Measurements from ENCODE around the gene CAND2. TPM values are rescaled to one million over a fixed set of nuclear protein-coding genes. Genes with fewer than 3 reads are reported as not detected.
"Not testable (repeated sequence)": the region's sequence is repeated elsewhere in the genome, so short reads cannot be mapped to it uniquely, and the experiment has no call there.

Gene CAND2
- total RNA-seq, 1 donor from 2014 or later = 2.6 TPM

GRCh38 chr3:12769761-12770160 lies 26.7 kb upstream of the CAND2 start:
- no peak for DNase-seq (ENCODE audit: extremely low read depth, low read depth, low spot score)

- DNase-seq (ENCODE audit: extremely low read depth, low read depth, low spot score) = no peak
Measured at GRCh38 chr3:12771236-12771635, 25.2 kb upstream of the CAND2 start.

GRCh38 chr3:12772462-12772861 lies 24.0 kb upstream of the CAND2 start:
- no peak for DNase-seq (ENCODE audit: extremely low read depth, low read depth, low spot score)

GRCh38 chr3:12773030-12773709 lies 23.3 kb upstream of the CAND2 start:
- DNase-seq (ENCODE audit: extremely low read depth, low read depth, low spot score) = no peak

- no peak for DNase-seq (ENCODE audit: extremely low read depth, low read depth, low spot score)
Measured at GRCh38 chr3:12773710-12774086, 22.8 kb upstream of the CAND2 start.

- no peak for DNase-seq (ENCODE audit: extremely low read depth, low read depth, low spot score)
Measured at GRCh38 chr3:12774619-12775018, 21.9 kb upstream of the CAND2 start.

GRCh38 chr3:12775226-12775625 lies 21.3 kb upstream of the CAND2 start:
- DNase-seq (ENCODE audit: extremely low read depth, low read depth, low spot score) = no peak

- DNase-seq (ENCODE audit: extremely low read depth, low read depth, low spot score) = not testable (repeated sequence)
Measured at GRCh38 chr3:12775970-12776369, 20.5 kb upstream of the CAND2 start.

- no peak for DNase-seq (ENCODE audit: extremely low read depth, low read depth, low spot score)
Measured at GRCh38 chr3:12777171-12777570, 19.3 kb upstream of the CAND2 start.

- no peak for DNase-seq (ENCODE audit: extremely low read depth, low read depth, low spot score)
Measured at GRCh38 chr3:12780751-12781150, 15.7 kb upstream of the CAND2 start.

GRCh38 chr3:12782172-12782815 lies 14.2 kb upstream of the CAND2 start:
- no peak for DNase-seq (ENCODE audit: extremely low read depth, low read depth, low spot score)

- no peak for DNase-seq (ENCODE audit: extremely low read depth, low read depth, low spot score)
Measured at GRCh38 chr3:12785096-12785495, 11.4 kb upstream of the CAND2 start.

- DNase-seq (ENCODE audit: extremely low read depth, low read depth, low spot score) = not testable (repeated sequence)
Measured at GRCh38 chr3:12787346-12787745, 9.1 kb upstream of the CAND2 start.

- DNase-seq (ENCODE audit: extremely low read depth, low read depth, low spot score) = not testable (repeated sequence)
Measured at GRCh38 chr3:12787967-12788690, 8.4 kb upstream of the CAND2 start.

GRCh38 chr3:12791430-12791829 lies 5.0 kb upstream of the CAND2 start:
- no peak for DNase-seq (ENCODE audit: extremely low read depth, low read depth, low spot score)

GRCh38 chr3:12793701-12794100 lies 2.8 kb upstream of the CAND2 start:
- no peak for DNase-seq (ENCODE audit: extremely low read depth, low read depth, low spot score)

GRCh38 chr3:12797124-12797891 lies 828 bp downstream of the CAND2 start:
- no peak for DNase-seq (ENCODE audit: extremely low read depth, low read depth, low spot score)

GRCh38 chr3:12797892-12798558 lies 1.5 kb downstream of the CAND2 start:
- no peak for DNase-seq (ENCODE audit: extremely low read depth, low read depth, low spot score)

- DNase-seq (ENCODE audit: extremely low read depth, low read depth, low spot score) = no peak
Measured at GRCh38 chr3:12798559-12799179, 2.2 kb downstream of the CAND2 start.

Data from glomerular endothelial cell (primary cell).